H1 (cell line): ENCODE measurements around the gene PAOX.

ENCODE experiments used
- EP300 ChIP-seq, 2 experiments: IDR thresholded peaks; 1 replicate in 1 of 2; 2 replicates in 1 of 2; pipeline ENCODE4 v1.6.1; 2011 to 2012; ENCODE audit warnings: low read depth in 2 of 2, low read length in 2 of 2, mild to moderate bottlenecking in 2 of 2, borderline replicate concordance in 1 of 2, inconsistent platforms in 1 of 2, moderate library complexity in 1 of 2
- EZH2 ChIP-seq: fragments of 200-600 bp; sonication (generic); IDR thresholded peaks from 2 replicates; pipeline ENCODE4 v1.7.1; 2012; ENCODE audit warnings: low read depth, mild to moderate bottlenecking, moderate library complexity, low read length, inconsistent platforms; ENCODE audit not compliant: severe bottlenecking
- POLR2A ChIP-seq, 2 experiments: IDR thresholded peaks; 1 replicate in 1 of 2; 2 replicates in 1 of 2; pipeline ENCODE4 v1.6.1; 2011; ENCODE audit warnings: low read depth in 2 of 2, low read length in 2 of 2, mild to moderate bottlenecking in 2 of 2; ENCODE audit errors: control extremely low read depth in 1 of 2
- SIRT6 ChIP-seq: IDR thresholded peaks from one replicate; pipeline ENCODE4 v1.7.1; 2012; ENCODE audit warnings: low read length, inconsistent platforms
- TF ChIP-seq, protein P1 (sequence below), 3 experiments: IDR thresholded peaks; 1 replicate in 2 of 3; 2 replicates in 1 of 3; pipeline versions ENCODE4 v1.5.1 to v1.6.1; 2011; ENCODE audit warnings: low read length in 3 of 3, mild to moderate bottlenecking in 3 of 3, inconsistent platforms in 2 of 3, low read depth in 1 of 3, moderate library complexity in 1 of 3; ENCODE audit not compliant: insufficient read depth in 1 of 3; ENCODE audit errors: control extremely low read depth in 1 of 3

DNA sequence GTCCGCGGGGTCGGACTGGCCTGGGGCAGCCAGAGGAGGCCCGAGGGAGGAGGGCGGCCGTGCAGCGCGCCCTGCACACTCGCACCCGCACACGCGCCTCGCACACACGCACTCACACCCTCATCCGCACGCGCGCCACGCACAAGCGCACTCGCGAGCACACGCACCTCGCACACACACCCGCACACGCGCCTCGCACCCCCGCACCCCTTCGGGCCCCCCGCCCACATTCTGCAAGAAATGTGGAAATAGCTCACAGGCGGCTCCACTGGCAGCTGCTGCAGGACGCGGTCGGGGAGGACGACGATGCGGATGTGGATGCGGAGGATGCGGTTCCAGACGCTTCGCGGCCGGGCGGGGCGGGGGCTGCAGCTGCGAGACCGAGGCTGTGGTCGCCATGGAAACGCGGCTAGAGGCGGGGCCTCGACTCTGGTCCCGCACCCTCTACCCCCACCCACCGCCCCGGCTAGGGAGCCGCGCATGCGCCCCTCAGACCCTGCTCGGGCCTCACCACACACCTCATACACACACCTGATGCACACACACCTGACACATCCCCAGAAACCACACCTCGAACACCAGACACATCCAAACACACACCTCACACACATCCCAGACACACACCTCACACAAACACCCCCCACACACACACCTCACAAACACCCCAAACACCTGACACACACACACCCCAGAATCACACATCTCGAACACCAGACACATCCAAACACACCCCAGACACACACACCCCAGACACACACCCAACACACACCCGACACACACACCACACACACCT is 42.3 kb upstream of the PAOX start, which contains the start of gene CALY:
- no peak for TF ChIP-seq EP300 (IDR thresholded peaks at IDR 0.05; ENCODE audit: borderline replicate concordance in 1 of 2, low read depth in 2 of 2, low read length in 2 of 2)
- no peak for TF ChIP-seq POLR2A (IDR thresholded peaks at IDR 0.05; ENCODE audit: control extremely low read depth in 1 of 2, low read depth in 2 of 2, low read length in 2 of 2)
- TF ChIP-seq, protein P1, sequence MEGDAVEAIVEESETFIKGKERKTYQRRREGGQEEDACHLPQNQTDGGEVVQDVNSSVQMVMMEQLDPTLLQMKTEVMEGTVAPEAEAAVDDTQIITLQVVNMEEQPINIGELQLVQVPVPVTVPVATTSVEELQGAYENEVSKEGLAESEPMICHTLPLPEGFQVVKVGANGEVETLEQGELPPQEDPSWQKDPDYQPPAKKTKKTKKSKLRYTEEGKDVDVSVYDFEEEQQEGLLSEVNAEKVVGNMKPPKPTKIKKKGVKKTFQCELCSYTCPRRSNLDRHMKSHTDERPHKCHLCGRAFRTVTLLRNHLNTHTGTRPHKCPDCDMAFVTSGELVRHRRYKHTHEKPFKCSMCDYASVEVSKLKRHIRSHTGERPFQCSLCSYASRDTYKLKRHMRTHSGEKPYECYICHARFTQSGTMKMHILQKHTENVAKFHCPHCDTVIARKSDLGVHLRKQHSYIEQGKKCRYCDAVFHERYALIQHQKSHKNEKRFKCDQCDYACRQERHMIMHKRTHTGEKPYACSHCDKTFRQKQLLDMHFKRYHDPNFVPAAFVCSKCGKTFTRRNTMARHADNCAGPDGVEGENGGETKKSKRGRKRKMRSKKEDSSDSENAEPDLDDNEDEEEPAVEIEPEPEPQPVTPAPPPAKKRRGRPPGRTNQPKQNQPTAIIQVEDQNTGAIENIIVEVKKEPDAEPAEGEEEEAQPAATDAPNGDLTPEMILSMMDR (IDR thresholded peaks at IDR 0.05; ENCODE audit: control extremely low read depth in 1 of 3, insufficient read depth in 1 of 3, low read depth in 1 of 3, low read length in 3 of 3) = no peak
- peak; percentile 48 for TF ChIP-seq EZH2
- TF ChIP-seq SIRT6 = no peak
